ENCODE results near the gene TMEM258. TPM values are rescaled to one million over a fixed set of nuclear protein-coding genes. Genes with fewer than 3 reads are reported as not detected.

TMEM258 gene
- total and polyA plus RNA-seq, 10 of the 15 experiments (the other 5 are each of a cell fraction or from before 2014, with no cell fraction given) = 160 to 840 (median 326) TPM

- BruUV-seq (replicated peaks) = TSS peak; percentile 69
- in situ Hi-C loops (cut with MboI) (no loop called here), intact Hi-C loops (cut with micrococcal nuclease; ENCODE audit: unreplicated experiment) (no loop called here)
- Histone ChIP-seq H3K9ac (ENCODE audit: control insufficient read depth, insufficient read depth, low read length) (peak overlapping the region; percentile 89), H2AFZ (ENCODE audit: control insufficient read depth, low read depth, low read length) (peak overlapping the region; percentile 82), H3K9me3 (replicated peaks; ENCODE audit: control insufficient read depth, insufficient read depth, low read length) (no peaks in the 10 kb centered on the region), H3K27ac (ENCODE audit: control insufficient read depth, insufficient read depth) (peak overlapping the region; percentile 87), H4K20me1 (ENCODE audit: control insufficient read depth, insufficient read depth) (no peaks in the 10 kb centered on the region), H3K4me2 (ENCODE audit: control insufficient read depth, insufficient read depth) (peak overlapping the region; percentile 95), H3K4me3 (peak overlapping the region; percentile 81), H3K4me1 (ENCODE audit: control insufficient read depth, insufficient read depth, low read length) (peaks cover 3% of the 10 kb centered on the region; the same call in 1 of the 2 replicates), H3K79me2 (ENCODE audit: control insufficient read depth, insufficient read depth, low read length) (peaks cover 21% of the 10 kb centered on the region), H3K27me3 (replicated peaks in 1 of 2; ENCODE audit: control insufficient read depth in 2 of 2, insufficient read depth in 2 of 2, low read length in 1 of 2) (no peaks in the 10 kb centered on the region), H3K36me3 (ENCODE audit: control insufficient read depth in 2 of 2, insufficient read depth in 2 of 2, low read length in 1 of 2) (peaks cover 0 to 5% of the 10 kb centered on the region in 2 experiments; a peak in 2 of 4 replicates)
- POLR2A ChIA-PET = interaction anchor here (0.6 to 9.9 kb wide), 16 partner anchors 8 to 456 kb away, joined by 3 to 167 read pairs (median 6); partner anchors contain the start of genes FADS2, FEN1, FTH1 and TMEM258
- ATAC-seq (peak; percentile 37), DNase-seq (ENCODE audit: low read depth, low spot score) (no peak), FAIRE-seq (no peak)
- WGBS (ENCODE audit: insufficient coverage, insufficient replicate concordance, low lambda C conversion rate, missing lambda C conversion rate) = 90% methylated on average over 16 of the region's 16 CpGs
- CTCF ChIA-PET = interaction anchor here (1.0 to 10.8 kb wide), 16 partner anchors 10 to 293 kb away, joined by 3 to 141 read pairs (median 6); partner anchors contain the start of gene FADS2
- RAD21 ChIA-PET (ENCODE audit: unreplicated experiment) = interaction anchor here (1.0 to 5.4 kb wide), 14 partner anchors 8 to 294 kb away, joined by 3 to 51 read pairs (median 5); partner anchors contain the start of genes FADS2, FEN1 and TMEM258
- SMC1A ChIA-PET (ENCODE audit: uncharacterized antibody, unreplicated experiment) = interaction anchor here (0.9 to 5.1 kb wide), 10 partner anchors 9 to 268 kb away, joined by 3 to 67 read pairs (median 8); partner anchors contain the start of gene FADS2
- TF ChIP-seq MLLT1 (IDR thresholded peaks at IDR 0.05) (peak; percentile 81), RUNX3 (IDR thresholded peaks at IDR 0.05; ENCODE audit: low read length) (no peak), SIX5 (IDR thresholded peaks at IDR 0.05; ENCODE audit: low read depth, low read length, severe bottlenecking) (no peak), BCL3 (IDR thresholded peaks at IDR 0.05; ENCODE audit: borderline replicate concordance, insufficient read depth, low read depth, low read length, poor library complexity, severe bottlenecking) (no peak), SMAD1 (IDR thresholded peaks at IDR 0.05; ENCODE audit: low read depth, partially characterized antibody) (no peak), POLR2A (IDR thresholded peaks at IDR 0.05; ENCODE audit: low read depth, low read length) (no peak), RELA (IDR thresholded peaks at IDR 0.05; ENCODE audit: borderline replicate concordance, partially characterized antibody) (no peak), DPF2 (IDR thresholded peaks at IDR 0.05) (no peak), NFYB (IDR thresholded peaks at IDR 0.05; ENCODE audit: insufficient read depth, low read depth, low read length) (peak; percentile 95), REST (IDR thresholded peaks at IDR 0.05; ENCODE audit: low read depth, low read length) (no peak), GATAD2B (conservative IDR thresholded peaks at IDR 0.05; ENCODE audit: low read depth) (no peak), RBBP5 (conservative IDR thresholded peaks at IDR 0.05) (no peak), SMARCA5 (IDR thresholded peaks at IDR 0.05) (no peak), SIN3A (IDR thresholded peaks at IDR 0.05; ENCODE audit: low read depth, low read length) (no peak), ZBED1 (IDR thresholded peaks at IDR 0.05; ENCODE audit: borderline replicate concordance) (no peak)
These were observed 22.0 kb upstream of the TMEM258 start for GRCh38 chr11:61814247-61814957.

Data from GM12878 (cell line).